SK-N-SH treated with all-trans-retinoic acid at 6 μM for 48 hours (cell line): Measurements from ENCODE around the gene MAP7.

Source experiments
- ATAC-seq: fragments of 200-7000 bp; cut with Tn5 transposase; 3 replicates; pipeline ENCODE4 v1.9.1; 2020; ENCODE audit warnings: mild to moderate bottlenecking, moderate library complexity
- BACH2 ChIP-seq: fragments of 250-450 bp; sonication (Bioruptor Pico); IDR thresholded peaks from 2 replicates; pipeline ENCODE4 v1.9.0; 2021; ENCODE audit warnings: mild to moderate bottlenecking, borderline replicate concordance
- CREB5 ChIP-seq: fragments of 250-450 bp; sonication (Bioruptor Pico); IDR thresholded peaks from 2 replicates; pipeline ENCODE4 v1.5.1; 2020; ENCODE audit warnings: low read depth, mild to moderate bottlenecking, moderate library complexity
- CSDC2 ChIP-seq: fragments of 250-450 bp; sonication (Bioruptor Pico); IDR thresholded peaks from 2 replicates; pipeline ENCODE4 v1.5.0; 2020; ENCODE audit warnings: mild to moderate bottlenecking, moderate library complexity
- CSRNP3 ChIP-seq: fragments of 250-450 bp; sonication (Bioruptor Pico); IDR thresholded peaks from 2 replicates; pipeline ENCODE4 v1.5.1; 2021; ENCODE audit warnings: mild to moderate bottlenecking, moderate library complexity
- ESRRG ChIP-seq: fragments of 250-450 bp; sonication (Bioruptor Pico); IDR thresholded peaks from 2 replicates; pipeline ENCODE4 v1.6.1; 2021; ENCODE audit warnings: mild to moderate bottlenecking
- ISL1 ChIP-seq: fragments of 250-450 bp; sonication (Bioruptor Pico); IDR thresholded peaks from 2 replicates; pipeline ENCODE4 v2.1.2; 2022; ENCODE audit warnings: mild to moderate bottlenecking, moderate library complexity
- PATZ1 ChIP-seq: fragments of 250-450 bp; sonication (Bioruptor Pico); IDR thresholded peaks from 2 replicates; pipeline ENCODE4 v1.8.0; 2020; ENCODE audit warnings: mild to moderate bottlenecking, moderate library complexity, borderline replicate concordance
- POU6F1 ChIP-seq: fragments of 250-450 bp; sonication (Bioruptor Pico); IDR thresholded peaks from 2 replicates; pipeline ENCODE4 v1.8.0; 2021; ENCODE audit warnings: low read depth, mild to moderate bottlenecking, moderate library complexity, borderline replicate concordance
- PPARA ChIP-seq: fragments of 250-450 bp; sonication (Bioruptor Pico); IDR thresholded peaks from 2 replicates; pipeline ENCODE4 v1.5.0; 2020; ENCODE audit warnings: mild to moderate bottlenecking, borderline replicate concordance
- RARB ChIP-seq: fragments of 250-450 bp; sonication (Bioruptor Pico); IDR thresholded peaks from 2 replicates; pipeline ENCODE4 v1.8.0; 2021; ENCODE audit warnings: mild to moderate bottlenecking, moderate library complexity
- SNAI2 ChIP-seq: fragments of 250-450 bp; sonication (Bioruptor Pico); IDR thresholded peaks from 2 replicates; pipeline ENCODE4 v1.5.0; 2020; ENCODE audit warnings: mild to moderate bottlenecking, moderate library complexity
- TCF4 ChIP-seq: fragments of 250-450 bp; sonication (Bioruptor Pico); IDR thresholded peaks from 2 replicates; pipeline ENCODE4 v1.8.0; 2021; ENCODE audit warnings: mild to moderate bottlenecking, moderate library complexity, borderline replicate concordance
- TOX ChIP-seq: fragments of 250-450 bp; sonication (Bioruptor Pico); IDR thresholded peaks from 2 replicates; pipeline ENCODE4 v1.8.0; 2021; ENCODE audit warnings: mild to moderate bottlenecking, moderate library complexity, borderline replicate concordance
- TSHZ2 ChIP-seq: fragments of 250-450 bp; sonication (Bioruptor Pico); IDR thresholded peaks from 2 replicates; pipeline ENCODE4 v1.5.0; 2020; ENCODE audit warnings: mild to moderate bottlenecking, moderate library complexity
- ZC3H10 ChIP-seq: fragments of 250-450 bp; sonication (Bioruptor Pico); IDR thresholded peaks from 2 replicates; pipeline ENCODE4 v1.5.1; 2021; ENCODE audit warnings: mild to moderate bottlenecking, moderate library complexity
- ZFP3 ChIP-seq: fragments of 250-450 bp; sonication (Bioruptor Pico); IDR thresholded peaks from 2 replicates; pipeline ENCODE4 v1.5.0; 2020; ENCODE audit warnings: mild to moderate bottlenecking, moderate library complexity
- ZFP30 ChIP-seq: fragments of 450-650 bp; formaldehyde crosslinking; IDR thresholded peaks from 2 replicates; pipeline ENCODE4 v1.5.0; 2022; ENCODE audit warnings: mild to moderate bottlenecking, moderate library complexity
- ZNF565 ChIP-seq: fragments of 450-650 bp; formaldehyde crosslinking; conservative IDR thresholded peaks from 2 replicates; pipeline ENCODE4 v1.5.0; 2020; ENCODE audit warnings: low read depth, mild to moderate bottlenecking, moderate library complexity
- ZNF70 ChIP-seq: fragments of 450-650 bp; formaldehyde crosslinking; IDR thresholded peaks from 2 replicates; pipeline ENCODE4 v1.5.0; 2020; ENCODE audit warnings: mild to moderate bottlenecking, moderate library complexity
- ZNF8 ChIP-seq: fragments of 450-650 bp; formaldehyde crosslinking; IDR thresholded peaks from 2 replicates; pipeline ENCODE4 v1.5.0; 2020; ENCODE audit warnings: mild to moderate bottlenecking, moderate library complexity

MAP7 gene

GRCh38 chr6:136524936-136525413 is 25.2 kb downstream of the MAP7 start:
- ATAC-seq = no peak; the same call in 2 of the 3 replicates
- TF ChIP-seq CREB5 (CRISPR knock-in tag) (no peak), PPARA (CRISPR knock-in tag) (no peak), CSDC2 (CRISPR knock-in tag) (no peak), CSRNP3 (CRISPR knock-in tag) (no peak), ESRRG (no peak), BACH2 (CRISPR knock-in tag) (no peak), TSHZ2 (no peak), RARB (no peak), SNAI2 (no peak), ZNF70 (CRISPR knock-in tag) (no peak), TOX (no peak), ZC3H10 (CRISPR knock-in tag) (no peak), ZNF565 (CRISPR knock-in tag) (no peak), ZNF8 (CRISPR knock-in tag) (no peak)
- TF ChIP-seq, all 23 proteins: peak for 0

- no peak for ATAC-seq
- TF ChIP-seq ZNF565 (CRISPR knock-in tag) (no peak), SNAI2 (no peak), ZNF8 (CRISPR knock-in tag) (no peak), TSHZ2 (no peak), PATZ1 (CRISPR knock-in tag) (no peak), TOX (no peak), TCF4 (no peak)
Measured at GRCh38 chr6:136524339-136524935, 25.8 kb downstream of the MAP7 start.

GRCh38 chr6:136523196-136523595 is 27.0 kb downstream of the MAP7 start:
- ATAC-seq = no peak
- no peak for TF ChIP-seq ZFP3 (CRISPR knock-in tag)
- no peak for TF ChIP-seq TCF4
- no peak for TF ChIP-seq ZNF565 (CRISPR knock-in tag)
- TF ChIP-seq RARB = no peak
- no peak for TF ChIP-seq PATZ1 (CRISPR knock-in tag)
- TF ChIP-seq ZNF70 (CRISPR knock-in tag) = no peak
- no peak for TF ChIP-seq TOX
- TF ChIP-seq POU6F1 (CRISPR knock-in tag) = no peak
- no peak for TF ChIP-seq CSDC2 (CRISPR knock-in tag)
- no peak for TF ChIP-seq PPARA (CRISPR knock-in tag)
- no peak for TF ChIP-seq ZFP30 (CRISPR knock-in tag)
- no peak for TF ChIP-seq ISL1 (CRISPR knock-in tag)
- TF ChIP-seq BACH2 (CRISPR knock-in tag) = no peak
